Measurements from ENCODE around the gene CDK13.
A peak's percentile ranks its signal among the peaks of the same experiment; 100 is the strongest.
"Not testable (repeated sequence)": the region's sequence is repeated elsewhere in the genome, so short reads cannot be mapped to it uniquely, and the experiment has no call there.

Gene CDK13

GRCh38 chr7:40134428-40135316 lies 184.6 kb downstream of the CDK13 start, which contains the start of the genes MPLKIP and SUGCT:
TSS of gene MPLKIP (minus strand) at chr7:40134622. CDS start at chr7:40134567, 55 bp downstream.
TSS of gene SUGCT (plus strand) at chr7:40135005.
- Histone ChIP-seq H3K9ac (ENCODE audit: low read depth, low read length) (peak within 1 kb of the TSS; percentile 91), H3K4me1 (ENCODE audit: insufficient read depth, low read length) (peaks cover 7% of the 10 kb centered on the region; the same call in 1 of the 2 replicates), H3K27ac (ENCODE audit: low read depth, low read length) (peak within 1 kb of the TSS; percentile 94), H3K36me3 (ENCODE audit: insufficient read depth, low read length) (peaks cover 18% of the 10 kb centered on the region; the same call in 1 of the 2 replicates), H3K27me3 (ENCODE audit: insufficient read depth, low read length) (peaks cover 14% of the 10 kb centered on the region), H3K9me3 (ENCODE audit: insufficient read depth, low read depth, low read length) (no peaks in the 10 kb centered on the region), H3K4me3 (ENCODE audit: low read length) (peak within 1 kb of the TSS; percentile 85)
- WGBS: under 1% methylated on average over 68 of the region's 75 CpGs

DNA sequence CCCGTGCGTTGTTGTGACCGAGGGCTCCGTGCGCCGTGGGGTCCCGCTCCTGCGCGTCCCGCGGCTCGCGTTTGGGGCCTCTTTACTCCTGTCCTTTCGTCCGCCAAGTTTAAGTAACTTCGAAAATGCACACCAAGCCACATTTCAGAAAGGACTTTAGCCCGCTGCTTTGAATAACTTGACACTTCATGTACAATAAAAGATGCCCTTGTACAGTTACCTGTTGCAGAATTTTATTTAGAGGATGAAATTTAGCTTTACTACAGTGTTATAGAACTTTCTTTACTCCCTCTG lies 185.2 kb downstream of the CDK13 start:
- H3K4me1 ChIP-seq (ENCODE audit: insufficient read depth, low read length): peaks cover 7% of the 10 kb centered on the region; the same call in 1 of the 2 replicates
- WGBS: 11% methylated on average over 17 of the region's 17 CpGs
- H3K36me3 ChIP-seq (ENCODE audit: insufficient read depth, low read length): peaks cover 13% of the 10 kb centered on the region; the same call in 1 of the 2 replicates
- H3K9ac ChIP-seq (ENCODE audit: low read depth, low read length): peak overlapping the region; percentile 91
- H3K9me3 ChIP-seq (ENCODE audit: insufficient read depth, low read depth, low read length): no peaks in the 10 kb centered on the region
- H3K27ac ChIP-seq (ENCODE audit: low read depth, low read length): no peak overlapping the region
- peaks cover 14% of the 10 kb centered on the region for H3K27me3 ChIP-seq (ENCODE audit: insufficient read depth, low read length)
- peak overlapping the region; percentile 85 for H3K4me3 ChIP-seq (ENCODE audit: low read length)

DNA sequence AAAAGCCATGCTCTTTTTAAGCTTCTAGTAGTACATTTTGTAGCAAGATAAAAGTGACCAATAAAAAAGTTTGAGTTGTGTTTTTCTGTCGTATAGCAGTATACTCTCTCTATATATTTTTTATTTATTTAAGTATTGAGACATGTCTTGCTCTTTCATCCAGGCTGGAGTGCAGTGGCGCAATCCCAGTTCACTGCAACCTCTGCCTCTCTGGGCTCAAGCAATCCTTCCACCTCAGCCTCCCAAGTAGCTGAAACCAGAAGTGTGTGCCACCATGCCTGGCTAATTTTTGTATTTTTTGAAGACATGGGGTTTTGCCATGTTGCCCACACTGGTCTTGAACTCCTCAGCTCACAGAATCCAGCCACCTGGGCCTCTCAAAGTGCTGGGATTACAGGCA lies 187.5 kb downstream of the CDK13 start:
- no peak overlapping the region for H3K9ac ChIP-seq (ENCODE audit: low read depth, low read length)
- H3K27me3 ChIP-seq (ENCODE audit: insufficient read depth, low read length): peaks cover 14% of the 10 kb centered on the region
- H3K9me3 ChIP-seq (ENCODE audit: insufficient read depth, low read depth, low read length): no peaks in the 10 kb centered on the region
- 100% methylated on average over 1 of the region's 2 CpGs for WGBS
- no peak overlapping the region for H3K4me3 ChIP-seq (ENCODE audit: low read length)
- peaks cover 7% of the 10 kb centered on the region; the same call in 1 of the 2 replicates for H3K4me1 ChIP-seq (ENCODE audit: insufficient read depth, low read length)
- no peak overlapping the region for H3K27ac ChIP-seq (ENCODE audit: low read depth, low read length)
- H3K36me3 ChIP-seq (ENCODE audit: insufficient read depth, low read length): peaks cover 3% of the 10 kb centered on the region; the same call in 1 of the 2 replicates

DNA sequence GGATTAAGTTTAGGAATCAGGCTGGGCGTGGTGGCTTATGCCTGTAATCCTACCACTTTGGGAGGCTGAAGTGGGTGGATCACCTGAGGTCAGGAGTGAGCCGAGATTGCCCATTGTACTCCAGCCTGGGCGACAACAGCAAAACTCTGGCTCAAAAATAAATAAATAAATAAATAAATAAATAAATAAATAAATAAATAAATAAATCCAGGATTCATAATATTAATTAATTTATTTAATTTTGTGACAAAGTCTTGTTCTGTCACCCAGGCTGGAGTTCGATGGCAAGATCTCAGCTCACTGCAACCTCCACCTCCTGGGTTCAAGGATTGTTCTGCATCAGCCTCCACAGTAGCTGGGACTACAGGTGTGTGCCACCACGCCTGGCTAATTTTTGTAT lies 188.9 kb downstream of the CDK13 start:
- Histone ChIP-seq H3K4me3 (ENCODE audit: low read length) (no peak overlapping the region), H3K36me3 (ENCODE audit: insufficient read depth, low read length) (no peaks in the 10 kb centered on the region), H3K27me3 (ENCODE audit: insufficient read depth, low read length) (peaks cover 14% of the 10 kb centered on the region), H3K27ac (ENCODE audit: low read depth, low read length) (no peak overlapping the region), H3K9me3 (ENCODE audit: insufficient read depth, low read depth, low read length) (no peaks in the 10 kb centered on the region), H3K4me1 (ENCODE audit: insufficient read depth, low read length) (no peaks in the 10 kb centered on the region), H3K9ac (ENCODE audit: low read depth, low read length) (no peak overlapping the region)
- WGBS: 85% methylated on average over 4 of the region's 5 CpGs

- WGBS: 95% methylated on average over 13 of the region's 13 CpGs
- H3K4me3 ChIP-seq (ENCODE audit: low read length); H3K4me1 ChIP-seq (ENCODE audit: insufficient read depth, low read length); H3K9me3 ChIP-seq (ENCODE audit: insufficient read depth, low read depth, low read length); H3K27ac ChIP-seq (ENCODE audit: low read depth, low read length); H3K36me3 ChIP-seq (ENCODE audit: insufficient read depth, low read length); H3K9ac ChIP-seq (ENCODE audit: low read depth, low read length): not testable (repeated sequence)
- H3K27me3 ChIP-seq (ENCODE audit: insufficient read depth, low read length): peaks cover 14% of the 10 kb centered on the region
These were observed 189.8 kb downstream of the CDK13 start for GRCh38 chr7:40139891-40140290.

DNA sequence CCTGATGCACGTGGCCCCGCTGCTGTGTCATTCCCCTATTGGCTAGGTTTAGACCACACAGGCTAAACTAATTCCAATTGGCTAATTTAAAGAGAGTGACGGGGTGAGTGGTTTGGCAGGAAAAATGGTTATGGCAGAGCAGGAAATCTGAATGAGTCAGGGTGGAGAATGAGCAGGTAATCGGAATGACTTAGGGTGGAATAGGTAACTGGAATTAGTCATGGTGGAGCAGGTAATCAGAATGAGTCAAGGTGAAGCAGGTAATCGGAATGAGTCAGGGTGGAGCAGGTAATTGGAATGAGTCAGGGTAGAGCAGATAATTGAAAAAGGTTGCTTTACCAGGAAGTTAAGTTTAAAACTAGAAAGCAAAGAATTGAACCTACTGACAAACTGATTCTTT lies 191.9 kb downstream of the CDK13 start:
- H3K9ac ChIP-seq (ENCODE audit: low read depth, low read length); H3K4me1 ChIP-seq (ENCODE audit: insufficient read depth, low read length); H3K27ac ChIP-seq (ENCODE audit: low read depth, low read length); H3K27me3 ChIP-seq (ENCODE audit: insufficient read depth, low read length); H3K36me3 ChIP-seq (ENCODE audit: insufficient read depth, low read length); H3K4me3 ChIP-seq (ENCODE audit: low read length): not testable (repeated sequence)
- 94% methylated on average over 5 of the region's 5 CpGs for WGBS
- peaks cover 14% of the 10 kb centered on the region for H3K9me3 ChIP-seq (ENCODE audit: insufficient read depth, low read depth, low read length)

- H3K27me3 ChIP-seq (ENCODE audit: insufficient read depth, low read length); H3K4me3 ChIP-seq (ENCODE audit: low read length); H3K9ac ChIP-seq (ENCODE audit: low read depth, low read length); H3K36me3 ChIP-seq (ENCODE audit: insufficient read depth, low read length); H3K27ac ChIP-seq (ENCODE audit: low read depth, low read length); H3K4me1 ChIP-seq (ENCODE audit: insufficient read depth, low read length): not testable (repeated sequence)
- peaks cover 25% of the 10 kb centered on the region for H3K9me3 ChIP-seq (ENCODE audit: insufficient read depth, low read depth, low read length)
- WGBS: 95% methylated on average over 3 of the region's 3 CpGs
These were observed 195.6 kb downstream of the CDK13 start for GRCh38 chr7:40145596-40146130.

DNA sequence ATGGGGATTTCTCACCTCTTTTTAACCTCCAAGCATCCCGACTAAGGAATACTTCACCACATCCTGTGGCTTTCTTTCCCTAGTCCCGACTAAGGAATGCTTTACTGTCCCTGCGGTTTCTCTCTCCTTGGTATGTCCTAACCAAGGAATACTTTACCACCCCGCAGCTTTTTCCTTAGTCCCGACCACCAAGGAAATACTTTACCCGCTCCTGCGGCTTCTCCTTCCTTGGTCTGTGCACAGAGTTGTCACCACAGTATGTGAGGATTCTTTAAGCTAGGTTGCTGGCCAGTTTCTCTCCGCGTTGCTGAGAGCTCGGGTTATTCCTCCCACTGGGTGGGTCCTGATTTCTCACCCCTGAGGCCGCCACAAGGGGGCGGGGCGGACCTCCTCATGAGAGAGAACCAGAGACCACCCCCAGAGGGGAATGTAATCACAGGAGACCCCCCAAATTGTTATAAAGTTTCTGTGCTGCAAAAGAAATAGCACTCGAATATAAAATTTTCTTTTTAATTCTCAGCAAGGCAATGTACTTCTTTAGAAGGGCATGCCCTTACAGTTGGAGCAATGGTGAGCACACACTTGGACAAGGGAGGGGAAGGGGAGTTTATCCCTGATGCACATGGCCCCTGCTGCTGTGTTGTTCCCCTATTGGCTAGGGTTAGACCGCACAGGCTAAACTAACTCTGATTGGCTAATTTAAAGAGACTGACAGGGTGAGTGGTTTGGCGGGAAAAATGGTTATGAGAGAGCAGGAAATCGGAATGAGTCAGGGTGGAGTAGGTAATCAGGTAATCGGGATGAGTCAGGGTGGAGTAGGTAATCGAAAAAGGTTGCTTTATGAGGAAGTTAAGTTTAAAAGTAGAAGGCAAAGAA lies 197.6 kb downstream of the CDK13 start:
- 96% methylated on average over 19 of the region's 19 CpGs for WGBS
- Histone ChIP-seq H3K36me3 (ENCODE audit: insufficient read depth, low read length) (no peaks in the 10 kb centered on the region), H3K27me3 (ENCODE audit: insufficient read depth, low read length) (no peaks in the 10 kb centered on the region), H3K4me3 (ENCODE audit: low read length) (no peak overlapping the region), H3K4me1 (ENCODE audit: insufficient read depth, low read length) (peaks cover 10% of the 10 kb centered on the region; the same call in 1 of the 2 replicates), H3K27ac (ENCODE audit: low read depth, low read length) (no peak overlapping the region), H3K9ac (ENCODE audit: low read depth, low read length) (no peak overlapping the region), H3K9me3 (ENCODE audit: insufficient read depth, low read depth, low read length) (peaks cover 25% of the 10 kb centered on the region)

- not testable (repeated sequence) for H3K27me3 ChIP-seq (ENCODE audit: insufficient read depth, low read length); H3K27ac ChIP-seq (ENCODE audit: low read depth, low read length); H3K9ac ChIP-seq (ENCODE audit: low read depth, low read length); H3K4me1 ChIP-seq (ENCODE audit: insufficient read depth, low read length); H3K36me3 ChIP-seq (ENCODE audit: insufficient read depth, low read length); H3K4me3 ChIP-seq (ENCODE audit: low read length)
- 95% methylated on average over 7 of the region's 7 CpGs for WGBS
- H3K9me3 ChIP-seq (ENCODE audit: insufficient read depth, low read depth, low read length): peaks cover 25% of the 10 kb centered on the region
These were observed 198.2 kb downstream of the CDK13 start for GRCh38 chr7:40148247-40148580.

GRCh38 chr7:40148671-40149070 lies 198.6 kb downstream of the CDK13 start:
- H3K27ac ChIP-seq (ENCODE audit: low read depth, low read length): peak overlapping the region; percentile 51; the same call in 1 of the 2 replicates
- no peak overlapping the region for H3K9ac ChIP-seq (ENCODE audit: low read depth, low read length)
- peaks cover 25% of the 10 kb centered on the region for H3K9me3 ChIP-seq (ENCODE audit: insufficient read depth, low read depth, low read length)
- no peaks in the 10 kb centered on the region for H3K36me3 ChIP-seq (ENCODE audit: insufficient read depth, low read length)
- WGBS: 37% methylated on average over 2 of the region's 2 CpGs
- no peaks in the 10 kb centered on the region for H3K27me3 ChIP-seq (ENCODE audit: insufficient read depth, low read length)
- H3K4me3 ChIP-seq (ENCODE audit: low read length): no peak overlapping the region
- H3K4me1 ChIP-seq (ENCODE audit: insufficient read depth, low read length): peaks cover 10% of the 10 kb centered on the region; the same call in 1 of the 2 replicates

All from HUES64 (cell line).